ENCODE data around the gene TSPAN16.
"Not testable (repeated sequence)": the region's sequence is repeated elsewhere in the genome, so short reads cannot be mapped to it uniquely, and the experiment has no call there.

The TSPAN16 gene

GRCh38 chr19:11269408-11269807 is 26.6 kb upstream of the TSPAN16 start:
- no peak for DNase-seq

- DNase-seq = no peak
Measured at GRCh38 chr19:11273296-11273695, 22.7 kb upstream of the TSPAN16 start.

- DNase-seq = no peak
Measured at GRCh38 chr19:11273989-11274388, 22.0 kb upstream of the TSPAN16 start.

GRCh38 chr19:11274533-11275086 is 21.4 kb upstream of the TSPAN16 start:
- no peak for DNase-seq

GRCh38 chr19:11278670-11279069 is 17.3 kb upstream of the TSPAN16 start:
- no peak for DNase-seq

- peak; percentile 19 for DNase-seq
Measured at GRCh38 chr19:11279505-11280236, 16.3 kb upstream of the TSPAN16 start.

- DNase-seq = no peak
Measured at GRCh38 chr19:11281356-11282049, 14.5 kb upstream of the TSPAN16 start.

GRCh38 chr19:11284515-11284914 is 11.4 kb upstream of the TSPAN16 start:
- no peak for DNase-seq

- no peak for DNase-seq
Measured at GRCh38 chr19:11286312-11286974, 9.5 kb upstream of the TSPAN16 start.

GRCh38 chr19:11288349-11288748 is 7.6 kb upstream of the TSPAN16 start:
- DNase-seq = no peak

- DNase-seq = no peak
Measured at GRCh38 chr19:11290256-11290655, 5.7 kb upstream of the TSPAN16 start.

- no peak for DNase-seq
Measured at GRCh38 chr19:11291415-11291814, 4.5 kb upstream of the TSPAN16 start.

- no peak for DNase-seq
Measured at GRCh38 chr19:11291991-11292390, 4.0 kb upstream of the TSPAN16 start.

GRCh38 chr19:11293433-11294389 is 2.2 kb upstream of the TSPAN16 start:
- DNase-seq = peak; percentile 88

- no peak for DNase-seq
Measured at GRCh38 chr19:11295180-11295579, 780 bp upstream of the TSPAN16 start.

- no peak for DNase-seq
Measured at GRCh38 chr19:11296264-11296663, 304 bp downstream of the TSPAN16 start.

- no peak for DNase-seq
Measured at GRCh38 chr19:11299946-11300810, 4.2 kb downstream of the TSPAN16 start.

- DNase-seq = no peak
Measured at GRCh38 chr19:11300811-11301120, 4.8 kb downstream of the TSPAN16 start.

- DNase-seq = no peak
Measured at GRCh38 chr19:11304936-11305335, 9.0 kb downstream of the TSPAN16 start.

- DNase-seq = no peak
Measured at GRCh38 chr19:11306337-11306736, 10.4 kb downstream of the TSPAN16 start.

- not testable (repeated sequence) for DNase-seq
Measured at GRCh38 chr19:11320278-11320995, 24.5 kb downstream of the TSPAN16 start.

Measured in NCI-H146 (cell line).